Activated CD4-positive, alpha-beta T cell treated with anti-CD3 and anti-CD28 coated beads, Interleukin-2, amount 50 U/mL, for 4 hours (primary cell): ENCODE data around the gene PGLYRP4.

Experiments used
- DNase-seq, 2 experiments: peaks; one replicate each; pipeline ENCODE4 v3.0.0-alpha.2; 2020

Gene PGLYRP4

GRCh38 chr1:153348511-153349362, at the start of gene PGLYRP4:
Gene PGLYRP4 (minus strand): TSS chr1:153348841. CDS start chr1:153347932, 909 bp downstream.
- no peak for DNase-seq

GRCh38 chr1:153397924-153398651, 49.4 kb upstream of the PGLYRP4 start:
- no peak for DNase-seq

- no peak for DNase-seq
Observed at GRCh38 chr1:153397051-153397923, 48.6 kb upstream of the PGLYRP4 start.

GRCh38 chr1:153396461-153396860, 47.8 kb upstream of the PGLYRP4 start:
- DNase-seq = no peak

GRCh38 chr1:153395776-153396175, 47.1 kb upstream of the PGLYRP4 start:
- no peak for DNase-seq

- no peak for DNase-seq
Observed at GRCh38 chr1:153395136-153395685, 46.6 kb upstream of the PGLYRP4 start.

GRCh38 chr1:153394391-153394790, 45.8 kb upstream of the PGLYRP4 start:
- DNase-seq = no peak

GRCh38 chr1:153393926-153394325, 45.3 kb upstream of the PGLYRP4 start:
- DNase-seq = no peak

GRCh38 chr1:153392822-153393221, 44.2 kb upstream of the PGLYRP4 start:
- no peak for DNase-seq

- no peak for DNase-seq
Observed at GRCh38 chr1:153392258-153392657, 43.6 kb upstream of the PGLYRP4 start.

- DNase-seq = no peak
Observed at GRCh38 chr1:153390938-153391710, 42.5 kb upstream of the PGLYRP4 start, which contains the start of gene S100A8. Gene S100A8 (minus strand): TSS chr1:153391073. CDS start chr1:153390535, 538 bp downstream.

GRCh38 chr1:153389973-153390879, 41.6 kb upstream of the PGLYRP4 start:
- DNase-seq = no peak

- DNase-seq = no peak
Observed at GRCh38 chr1:153389401-153389800, 40.8 kb upstream of the PGLYRP4 start.

- no peak for DNase-seq
Observed at GRCh38 chr1:153387785-153388184, 39.1 kb upstream of the PGLYRP4 start.

GRCh38 chr1:153387001-153387400, 38.4 kb upstream of the PGLYRP4 start:
- DNase-seq = no peak

GRCh38 chr1:153386500-153386901, 37.9 kb upstream of the PGLYRP4 start:
- no peak for DNase-seq

GRCh38 chr1:153384958-153385580, 36.4 kb upstream of the PGLYRP4 start:
- no peak for DNase-seq

GRCh38 chr1:153380711-153381110, 32.1 kb upstream of the PGLYRP4 start:
- DNase-seq = no peak

- no peak for DNase-seq
Observed at GRCh38 chr1:153379591-153379990, 30.9 kb upstream of the PGLYRP4 start.

- DNase-seq = no peak
Observed at GRCh38 chr1:153375511-153375910, 26.9 kb upstream of the PGLYRP4 start, which contains the start of gene S100A12. Gene S100A12 (minus strand): TSS chr1:153375621. CDS start chr1:153374592, 1,029 bp downstream.
